Endodermal cell (in vitro differentiated cells): ENCODE measurements around the gene MSH6. TPM values are rescaled to one million over a fixed set of nuclear protein-coding genes. Genes with fewer than 3 reads are reported as not detected.

Experiments used
- DNase-seq: peaks from one replicate; pipeline ENCODE4 v3.0.0-alpha.2; 2017
- H3K27ac ChIP-seq: 2 replicates; pipeline ENCODE4 v1.5.1; 2013; ENCODE audit warnings: mild to moderate bottlenecking, low read depth, low read length, moderate library complexity
- H3K27me3 ChIP-seq: 2 replicates; pipeline ENCODE4 v1.6.1; 2013; ENCODE audit warnings: mild to moderate bottlenecking, low read length, moderate library complexity; ENCODE audit not compliant: insufficient read depth, control insufficient read depth, poor library complexity, severe bottlenecking
- H3K36me3 ChIP-seq: 2 replicates; pipeline ENCODE4 v1.7.0; 2013; ENCODE audit warnings: mild to moderate bottlenecking, low read length, moderate library complexity; ENCODE audit not compliant: control insufficient read depth, insufficient read depth
- H3K4me1 ChIP-seq: one replicate; pipeline ENCODE4 v1.7.0; 2013; ENCODE audit warnings: low read length; ENCODE audit not compliant: control insufficient read depth, insufficient read depth
- H3K4me3 ChIP-seq: 2 replicates; pipeline ENCODE4 v1.5.1; 2013; ENCODE audit warnings: mild to moderate bottlenecking, low read length, moderate library complexity
- H3K9ac ChIP-seq: 2 replicates; pipeline ENCODE4 v1.6.1; 2013; ENCODE audit warnings: mild to moderate bottlenecking, low read length, moderate library complexity; ENCODE audit not compliant: poor library complexity, severe bottlenecking; ENCODE audit errors: extremely low read depth
- H3K9me3 ChIP-seq: 2 replicates; pipeline ENCODE4 v1.6.1; 2013; ENCODE audit warnings: mild to moderate bottlenecking, low read length, moderate library complexity; ENCODE audit not compliant: control insufficient read depth
- H3K27ac Mint-ChIP-seq: 2 replicates; pipeline ENCODE4 v1.8.0; 2020; ENCODE audit warnings: mixed read lengths
- H3K27me3 Mint-ChIP-seq: 2 replicates; pipeline ENCODE4 v1.8.0; 2021; ENCODE audit warnings: mild to moderate bottlenecking, mixed read lengths; ENCODE audit not compliant: insufficient read depth
- H3K36me3 Mint-ChIP-seq: 2 replicates; pipeline ENCODE4 v1.8.0; 2020; ENCODE audit warnings: low read depth, mixed read lengths
- H3K4me1 Mint-ChIP-seq: 2 replicates; pipeline ENCODE4 v1.8.0; 2020; ENCODE audit warnings: mixed read lengths
- H3K4me3 Mint-ChIP-seq: 2 replicates; pipeline ENCODE4 v1.8.0; 2020; ENCODE audit warnings: mild to moderate bottlenecking, moderate library complexity, mixed read lengths
- H3K9me3 Mint-ChIP-seq: 2 replicates; pipeline ENCODE4 v1.8.0; 2020; ENCODE audit warnings: mild to moderate bottlenecking, mixed read lengths
- CTCF ChIP-seq: fragments of 200-600 bp; sonication (generic); conservative IDR thresholded peaks from 2 replicates; pipeline ENCODE4 v1.5.0; 2021; ENCODE audit warnings: antibody characterized with exemption, mild to moderate bottlenecking
- WGBS, 2 experiments: methylation state at CpG; one replicate each; pipeline versions ENCODE4 v1.1.5 to v1.1.7; 2013; ENCODE audit warnings: missing lambda C conversion rate in 2 of 2, mixed read lengths in 1 of 2; ENCODE audit not compliant: insufficient coverage in 1 of 2, insufficient read length in 1 of 2; 5-methylcytosine and 5-hydroxymethylcytosine counted together
- total RNA-seq, 2 donors: library from RNA; stranded (reverse); fragmentation: NEBNext Ultra II Directional in 1 of 2; extraction: Animal tissue kit (Norgen Biotek cat#: 25700) in 1 of 2; gene quantifications; 2 replicates in 1 of 2; 3 replicates in 1 of 2; pipeline ENCODE4 v1.2.1, GENCODE V29; 2021

MSH6 gene
- total RNA-seq, 2 donors from 2014 or later = 363 to 368 TPM

- WGBS, 2 experiments = 47 to 62% methylated on average over 16 to 28 of the region's 28 CpGs
- Mint-ChIP-seq H3K4me3 (no peak overlapping the region), H3K27ac (no peak overlapping the region), H3K27me3 (no peaks in the 10 kb centered on the region), H3K4me1 (peaks cover 24% of the 10 kb centered on the region), H3K36me3 (peaks cover 5% of the 10 kb centered on the region), H3K9me3 (peaks cover 16% of the 10 kb centered on the region)
- H3K9ac ChIP-seq = no peak overlapping the region
- DNase-seq = peak; percentile 96
- H3K27ac ChIP-seq = no peak overlapping the region
- TF ChIP-seq CTCF = peak; percentile 100
- H3K9me3 ChIP-seq = peaks cover 12% of the 10 kb centered on the region
- H3K36me3 ChIP-seq = no peaks in the 10 kb centered on the region
- no peaks in the 10 kb centered on the region for H3K4me1 ChIP-seq
- H3K4me3 ChIP-seq = no peak overlapping the region
- H3K27me3 ChIP-seq = no peaks in the 10 kb centered on the region
Measured at GRCh38 chr2:47767880-47768609, 14.9 kb upstream of the MSH6 start.

- no peaks in the 10 kb centered on the region for H3K27me3 Mint-ChIP-seq
- H3K9me3 Mint-ChIP-seq = peaks cover 16% of the 10 kb centered on the region
- no peak overlapping the region for H3K27ac Mint-ChIP-seq
- H3K36me3 Mint-ChIP-seq = peaks cover 5% of the 10 kb centered on the region
- H3K4me3 ChIP-seq = no peak overlapping the region
- H3K4me1 ChIP-seq = no peaks in the 10 kb centered on the region
- H3K4me1 Mint-ChIP-seq = peaks cover 24% of the 10 kb centered on the region
- TF ChIP-seq CTCF = no peak
- H3K9ac ChIP-seq = no peak overlapping the region
- no peak for DNase-seq
- H3K4me3 Mint-ChIP-seq = no peak overlapping the region
- WGBS, 2 experiments = 96 to 97% methylated on average over 9 of the region's 9 CpGs
- H3K36me3 ChIP-seq = no peaks in the 10 kb centered on the region
- H3K9me3 ChIP-seq = peaks cover 12% of the 10 kb centered on the region
- no peaks in the 10 kb centered on the region for H3K27me3 ChIP-seq
- H3K27ac ChIP-seq = no peak overlapping the region
Measured at GRCh38 chr2:47769318-47769717, 13.6 kb upstream of the MSH6 start.

- Histone ChIP-seq H3K4me3 (no peak overlapping the region), H3K27ac (no peak overlapping the region), H3K27me3 (no peaks in the 10 kb centered on the region), H3K4me1 (no peaks in the 10 kb centered on the region), H3K36me3 (no peaks in the 10 kb centered on the region), H3K9me3 (peaks cover 12% of the 10 kb centered on the region), H3K9ac (no peak overlapping the region)
- H3K4me1 Mint-ChIP-seq = peaks cover 19% of the 10 kb centered on the region
- no peak overlapping the region for H3K27ac Mint-ChIP-seq
- peaks cover 16% of the 10 kb centered on the region for H3K9me3 Mint-ChIP-seq
- no peak overlapping the region for H3K4me3 Mint-ChIP-seq
- H3K27me3 Mint-ChIP-seq = no peaks in the 10 kb centered on the region
- peaks cover 5% of the 10 kb centered on the region for H3K36me3 Mint-ChIP-seq
- no peak for DNase-seq
- TF ChIP-seq CTCF = no peak
Measured at GRCh38 chr2:47771211-47771610, 11.7 kb upstream of the MSH6 start.
